HUES6 (cell line): Measurements from ENCODE around the gene HHIPL2.

ENCODE experiments used
- H3K27ac ChIP-seq: 2 replicates; pipeline ENCODE4 v1.7.0; 2013; ENCODE audit warnings: low read depth, mild to moderate bottlenecking, low read length, inconsistent platforms
- H3K27me3 ChIP-seq: 2 replicates; pipeline ENCODE4 v1.6.1; 2013; ENCODE audit warnings: low read length; ENCODE audit not compliant: control insufficient read depth, insufficient read depth
- H3K36me3 ChIP-seq: 2 replicates; pipeline ENCODE4 v1.6.1; 2013; ENCODE audit warnings: low read length; ENCODE audit not compliant: control insufficient read depth, insufficient read depth
- H3K4me1 ChIP-seq: 2 replicates; pipeline ENCODE4 v1.6.1; 2013; ENCODE audit warnings: low read length; ENCODE audit not compliant: control insufficient read depth, insufficient read depth
- H3K4me3 ChIP-seq: 2 replicates; pipeline ENCODE4 v1.5.1; 2013; ENCODE audit warnings: low read depth, low read length
- H3K9ac ChIP-seq: one replicate; pipeline ENCODE4 v1.6.1; 2013; ENCODE audit warnings: mild to moderate bottlenecking, low read length
- H3K9me3 ChIP-seq: 2 replicates; pipeline ENCODE4 v1.6.1; 2013; ENCODE audit warnings: low read depth, low read length; ENCODE audit not compliant: control insufficient read depth, insufficient read depth

HHIPL2 gene

DNA sequence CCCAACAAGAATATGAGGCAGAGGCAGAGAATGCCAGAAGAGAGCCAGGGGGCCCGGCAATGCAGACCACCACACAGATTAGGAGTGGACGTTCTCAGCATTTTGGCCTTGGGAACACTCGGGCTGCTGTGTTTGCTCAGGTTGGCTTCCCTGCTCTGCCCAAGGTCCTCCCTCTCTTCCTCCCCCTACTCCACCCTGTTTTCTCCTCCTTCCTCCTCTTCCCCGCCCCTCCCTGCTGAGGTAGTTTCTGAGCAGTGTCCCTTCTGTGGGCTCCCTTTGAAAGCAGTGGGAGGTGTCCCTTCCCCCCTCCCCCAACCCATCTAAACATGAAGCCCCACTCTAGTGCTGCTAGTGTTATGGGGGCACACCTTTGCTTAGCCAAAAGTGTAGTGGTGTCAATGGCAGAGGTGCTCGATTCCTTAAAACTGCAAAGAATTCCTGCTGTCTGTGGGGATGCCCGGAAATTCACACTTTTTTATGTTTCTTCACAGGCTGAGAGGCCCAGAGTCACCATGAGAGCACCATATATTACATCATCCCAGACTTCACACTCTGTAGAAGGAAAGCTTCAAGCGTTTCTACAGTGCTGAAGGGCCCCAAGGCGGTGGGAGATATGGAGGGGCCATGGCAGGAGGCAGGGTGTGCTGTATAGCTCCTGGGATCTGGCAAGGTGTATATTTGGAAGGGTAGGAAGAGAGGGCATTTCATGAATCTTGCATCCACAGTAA is at the start of gene HHIPL2:
Gene HHIPL2 (minus strand): TSS at position 161 of the 728 bp plus-strand sequence. CDS start 60 bp downstream, at position 101.
- no peaks in the 10 kb centered on the region for H3K9me3 ChIP-seq
- no peak within 1 kb of the TSS; the same call in 1 of the 2 replicates for H3K27ac ChIP-seq
- H3K36me3 ChIP-seq = no peaks in the 10 kb centered on the region
- peak within 1 kb of the TSS; percentile 21; the same call in 1 of the 2 replicates for H3K4me3 ChIP-seq
- H3K9ac ChIP-seq = peak within 1 kb of the TSS; percentile 58
- no peaks in the 10 kb centered on the region for H3K27me3 ChIP-seq
- peaks cover 32% of the 10 kb centered on the region; the same call in 1 of the 2 replicates for H3K4me1 ChIP-seq

DNA sequence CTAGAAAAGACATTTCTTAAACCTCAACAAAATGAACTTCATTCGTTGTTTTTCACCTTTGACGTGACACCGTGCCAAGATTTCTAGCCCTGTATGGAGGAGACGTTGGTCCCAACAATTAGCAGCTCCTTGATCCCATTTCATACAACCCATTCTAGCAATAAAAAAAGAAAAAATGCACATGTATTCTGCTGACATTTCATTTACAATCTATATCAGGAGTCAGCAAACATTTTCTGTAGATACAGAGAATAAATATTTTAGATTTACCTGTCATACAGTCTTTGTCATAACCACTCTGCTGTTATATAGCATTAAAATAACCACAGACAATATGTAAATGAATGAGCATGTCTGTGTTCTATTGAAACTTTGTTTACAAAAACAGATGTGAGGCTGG is 48.8 kb upstream of the HHIPL2 start:
- Histone ChIP-seq H3K4me1 (no peaks in the 10 kb centered on the region), H3K9ac (no peak overlapping the region), H3K27me3 (0 out of 2 replicates have a peak, but pooled peaks cover 7% of the 10 kb centered on the region), H3K36me3 (no peaks in the 10 kb centered on the region), H3K9me3 (no peaks in the 10 kb centered on the region; the same call in 1 of the 2 replicates), H3K4me3 (no peak overlapping the region), H3K27ac (no peak overlapping the region)

DNA sequence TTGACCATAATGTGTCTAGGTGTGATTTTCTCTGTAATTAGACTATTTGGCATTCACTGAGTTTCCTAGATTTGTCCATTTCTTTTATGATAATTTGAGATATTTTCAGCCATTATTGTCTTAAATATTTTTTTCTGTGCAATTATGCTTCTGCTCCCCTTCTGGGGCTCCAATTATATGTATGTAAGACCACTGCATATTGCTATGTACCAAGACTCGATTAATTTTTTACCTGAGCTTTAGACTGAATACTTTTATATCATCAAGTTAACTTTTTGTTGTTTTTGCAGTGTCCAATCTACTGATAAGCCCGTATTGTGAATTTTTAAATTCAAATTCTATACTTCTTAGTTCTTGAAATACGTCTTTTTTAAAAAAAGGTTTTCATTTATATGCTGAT is 46.9 kb upstream of the HHIPL2 start:
- H3K4me3 ChIP-seq = no peak overlapping the region
- H3K9ac ChIP-seq = no peak overlapping the region
- H3K4me1 ChIP-seq = no peaks in the 10 kb centered on the region; the same call in 1 of the 2 replicates
- no peaks in the 10 kb centered on the region for H3K36me3 ChIP-seq
- H3K27ac ChIP-seq = no peak overlapping the region
- H3K27me3 ChIP-seq = 0 out of 2 replicates have a peak, but pooled peaks cover 2% of the 10 kb centered on the region
- H3K9me3 ChIP-seq = no peaks in the 10 kb centered on the region; the same call in 1 of the 2 replicates

DNA sequence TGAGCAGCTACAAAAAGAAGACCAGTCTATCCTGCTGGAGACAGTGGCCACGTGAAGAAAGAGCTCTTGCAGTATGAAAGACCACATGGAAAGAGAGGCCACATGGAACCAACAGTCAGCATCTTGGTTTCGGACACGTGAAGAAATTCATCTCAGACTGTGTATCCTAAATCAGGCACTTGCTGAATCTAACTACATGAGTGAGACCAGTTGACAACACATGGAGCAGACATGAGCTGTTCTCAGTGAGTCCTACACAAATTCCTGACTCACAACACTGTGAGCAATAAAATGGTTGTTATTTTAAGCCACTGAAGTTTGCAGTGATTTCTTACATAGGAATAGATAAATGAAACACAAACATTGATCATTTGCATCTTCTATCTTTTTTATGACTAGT is 44.3 kb upstream of the HHIPL2 start:
- no peak overlapping the region for H3K27ac ChIP-seq
- no peak overlapping the region for H3K4me3 ChIP-seq
- no peaks in the 10 kb centered on the region for H3K27me3 ChIP-seq
- H3K36me3 ChIP-seq = peaks cover 2% of the 10 kb centered on the region; the same call in 1 of the 2 replicates
- no peak overlapping the region for H3K9ac ChIP-seq
- no peaks in the 10 kb centered on the region; the same call in 1 of the 2 replicates for H3K9me3 ChIP-seq
- no peaks in the 10 kb centered on the region; the same call in 1 of the 2 replicates for H3K4me1 ChIP-seq

DNA sequence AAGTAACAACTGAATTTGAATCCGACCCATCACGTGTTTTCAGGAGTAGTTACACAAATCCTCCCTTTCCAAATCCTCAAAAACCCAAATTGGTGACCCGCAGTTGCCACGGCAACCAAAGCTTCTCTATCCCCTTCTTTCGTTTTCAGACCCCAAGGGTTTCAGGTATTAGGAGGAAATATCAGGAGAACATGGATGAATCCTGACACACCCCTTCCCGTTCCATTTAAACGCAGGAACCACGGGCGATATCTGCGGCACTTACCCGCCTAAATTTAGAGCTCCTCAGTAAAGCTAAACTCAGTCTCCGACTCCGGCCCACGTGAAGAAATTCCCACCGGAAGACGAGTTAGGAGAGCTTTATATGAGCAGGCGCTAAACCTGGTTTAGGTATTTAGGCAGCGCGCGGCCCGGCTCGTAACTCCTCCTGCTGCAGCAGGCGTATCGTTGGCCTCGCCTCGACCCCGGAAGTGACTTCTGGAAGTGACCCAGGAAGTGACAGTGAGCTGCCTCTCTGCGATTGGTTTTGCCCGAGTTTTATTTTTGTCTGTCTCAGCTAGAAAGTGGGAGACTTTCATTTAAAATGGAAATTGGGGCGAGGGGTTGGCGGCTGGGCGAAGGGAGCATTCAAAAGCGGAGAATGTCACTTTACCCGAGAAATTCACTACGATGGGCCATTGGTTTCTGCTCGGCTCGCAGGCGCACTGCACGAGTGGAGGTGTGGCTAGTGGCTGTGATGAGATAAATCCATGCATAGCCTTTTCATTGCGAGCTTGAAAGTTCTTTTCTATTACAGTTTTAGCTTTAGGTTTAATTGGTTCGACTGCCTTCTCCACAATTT is 41.8 kb upstream of the HHIPL2 start, which contains the start of gene TAF1A:
Gene TAF1A (minus strand): TSS at position 472 of the 841 bp plus-strand sequence.
- H3K27me3 ChIP-seq = no peaks in the 10 kb centered on the region
- H3K9ac ChIP-seq = peak within 1 kb of the TSS; percentile 81
- peak within 1 kb of the TSS; percentile 39; the same call in 1 of the 2 replicates for H3K27ac ChIP-seq
- peak within 1 kb of the TSS; percentile 88 for H3K4me3 ChIP-seq
- peaks cover 15% of the 10 kb centered on the region for H3K36me3 ChIP-seq
- H3K9me3 ChIP-seq = no peaks in the 10 kb centered on the region; the same call in 1 of the 2 replicates
- no peaks in the 10 kb centered on the region; the same call in 1 of the 2 replicates for H3K4me1 ChIP-seq

DNA sequence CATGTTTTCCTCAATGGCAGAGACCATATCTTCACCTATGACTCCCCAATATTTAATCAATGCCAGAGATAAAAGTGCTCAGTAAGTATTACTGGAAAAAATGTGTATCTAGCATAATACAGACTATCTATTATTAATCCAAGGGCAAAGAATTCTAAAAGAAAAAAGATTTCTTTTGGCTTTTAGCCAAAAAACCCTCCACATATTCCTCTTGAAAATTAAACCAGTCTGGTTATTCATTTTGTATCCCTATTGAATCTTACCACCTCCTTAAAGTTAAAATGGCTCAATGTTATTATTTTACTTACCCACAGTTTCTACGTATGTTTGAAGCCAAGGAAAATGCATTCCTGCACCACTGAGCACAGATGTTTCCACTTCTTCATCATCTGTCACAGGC is 40.2 kb upstream of the HHIPL2 start:
- H3K27me3 ChIP-seq = no peaks in the 10 kb centered on the region
- peaks cover 22% of the 10 kb centered on the region for H3K36me3 ChIP-seq
- H3K9ac ChIP-seq = no peak overlapping the region
- no peaks in the 10 kb centered on the region; the same call in 1 of the 2 replicates for H3K4me1 ChIP-seq
- H3K4me3 ChIP-seq = no peak overlapping the region
- no peak overlapping the region for H3K27ac ChIP-seq
- H3K9me3 ChIP-seq = no peaks in the 10 kb centered on the region

DNA sequence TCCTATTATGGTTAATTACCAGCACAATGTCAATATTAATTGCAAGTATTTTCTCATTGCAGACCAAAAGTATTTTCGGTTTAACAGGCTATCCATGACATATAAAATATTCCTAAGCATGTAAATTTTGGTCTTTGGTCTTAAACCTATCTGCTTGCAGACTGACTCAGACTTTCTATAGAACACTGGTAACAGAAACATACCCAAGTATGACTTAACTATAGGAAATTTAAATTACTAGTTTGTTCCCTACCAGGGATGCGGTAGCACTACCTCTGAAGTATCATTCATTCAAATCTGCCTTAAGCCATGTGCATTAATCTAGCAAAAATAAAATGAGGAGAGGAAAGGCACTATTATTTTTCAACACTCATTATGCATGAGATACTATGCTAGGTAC is 38.9 kb upstream of the HHIPL2 start:
- Histone ChIP-seq H3K27me3 (no peaks in the 10 kb centered on the region), H3K4me1 (no peaks in the 10 kb centered on the region; the same call in 1 of the 2 replicates), H3K9ac (no peak overlapping the region), H3K27ac (no peak overlapping the region), H3K9me3 (no peaks in the 10 kb centered on the region), H3K4me3 (no peak overlapping the region), H3K36me3 (peaks cover 35% of the 10 kb centered on the region)

DNA sequence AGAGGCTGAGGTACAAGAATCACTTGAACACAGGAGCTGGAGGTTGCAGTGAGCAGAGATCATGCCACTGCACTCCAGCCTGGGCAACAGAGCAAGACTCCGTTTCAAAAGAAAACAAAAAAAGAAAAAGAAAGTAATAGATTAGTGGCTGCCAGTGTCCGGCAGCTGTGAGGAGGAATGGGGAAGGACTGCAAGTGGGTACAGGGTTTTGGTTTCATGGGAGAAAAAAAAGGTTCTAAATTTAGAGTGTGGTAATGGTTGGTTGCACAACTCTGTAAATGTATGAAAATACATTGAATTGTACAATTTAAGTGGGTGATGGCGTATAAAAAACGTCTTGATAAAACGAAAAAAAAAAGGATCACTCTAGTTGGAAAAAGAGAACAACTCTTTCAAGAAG is 35.2 kb upstream of the HHIPL2 start:
- peaks cover 45% of the 10 kb centered on the region for H3K36me3 ChIP-seq
- H3K9me3 ChIP-seq = no peaks in the 10 kb centered on the region
- no peak overlapping the region for H3K9ac ChIP-seq
- no peak overlapping the region for H3K27ac ChIP-seq
- no peaks in the 10 kb centered on the region for H3K27me3 ChIP-seq
- no peaks in the 10 kb centered on the region for H3K4me1 ChIP-seq
- no peak overlapping the region for H3K4me3 ChIP-seq

DNA sequence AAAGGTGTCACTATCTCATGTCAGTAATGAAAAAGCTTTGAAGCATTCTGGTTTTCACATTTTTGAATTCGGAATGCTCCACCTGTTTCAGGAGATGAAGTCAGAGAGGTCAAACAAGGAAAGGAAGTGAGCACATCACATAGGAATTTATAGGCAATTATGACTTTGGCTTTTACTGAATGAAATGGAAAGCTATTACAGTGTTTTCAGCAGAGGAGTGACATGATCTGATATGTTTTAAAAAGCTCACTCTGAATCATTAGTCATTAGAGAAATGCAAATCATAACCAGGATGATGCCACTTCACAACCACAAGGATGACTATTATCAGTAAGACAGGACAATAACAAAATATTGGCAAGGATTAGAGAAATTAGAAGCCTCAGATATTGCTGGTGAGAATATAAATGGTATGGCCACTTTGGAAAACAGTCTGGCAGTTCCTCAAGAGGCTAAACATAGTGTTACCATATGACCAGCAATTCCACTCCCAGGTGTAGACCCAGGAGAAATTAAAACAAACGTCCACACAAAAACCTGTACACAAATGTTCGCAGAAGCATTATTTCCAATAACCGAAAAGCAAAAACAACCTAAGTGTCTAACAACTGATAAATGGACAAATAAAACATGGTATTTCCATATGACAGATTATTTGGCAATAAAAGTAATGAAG is 34.3 kb upstream of the HHIPL2 start:
- Histone ChIP-seq H3K9me3 (no peaks in the 10 kb centered on the region), H3K36me3 (peaks cover 47% of the 10 kb centered on the region), H3K27ac (no peak overlapping the region), H3K4me1 (no peaks in the 10 kb centered on the region), H3K4me3 (no peak overlapping the region), H3K9ac (no peak overlapping the region), H3K27me3 (no peaks in the 10 kb centered on the region)

DNA sequence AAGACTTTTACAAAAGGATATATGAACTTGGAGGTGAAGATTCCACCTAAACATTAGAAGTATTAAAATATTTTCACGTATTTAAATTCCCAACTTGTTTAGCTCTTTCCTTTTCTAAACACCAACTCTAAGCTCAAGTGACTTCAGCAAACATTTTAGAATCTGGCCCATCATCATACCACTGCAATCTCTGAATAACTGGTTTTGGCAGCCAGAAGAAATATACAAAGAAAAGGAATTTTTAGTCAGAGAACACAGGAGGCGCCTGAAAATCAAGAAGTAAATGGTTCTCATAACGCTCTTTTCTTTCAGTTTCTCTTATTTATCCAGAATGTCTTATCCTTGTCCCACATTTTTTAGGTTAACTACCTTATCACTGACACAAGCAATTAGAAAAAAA is 31.4 kb upstream of the HHIPL2 start:
- no peaks in the 10 kb centered on the region for H3K4me1 ChIP-seq
- no peak overlapping the region for H3K27ac ChIP-seq
- H3K36me3 ChIP-seq = peaks cover 62% of the 10 kb centered on the region
- no peak overlapping the region for H3K9ac ChIP-seq
- H3K9me3 ChIP-seq = no peaks in the 10 kb centered on the region
- H3K4me3 ChIP-seq = no peak overlapping the region
- no peaks in the 10 kb centered on the region for H3K27me3 ChIP-seq
